ENCODE results near the gene RHOF.
A peak's percentile ranks its signal among the peaks of the same experiment; 100 is the strongest.

The RHOF gene

DNA sequence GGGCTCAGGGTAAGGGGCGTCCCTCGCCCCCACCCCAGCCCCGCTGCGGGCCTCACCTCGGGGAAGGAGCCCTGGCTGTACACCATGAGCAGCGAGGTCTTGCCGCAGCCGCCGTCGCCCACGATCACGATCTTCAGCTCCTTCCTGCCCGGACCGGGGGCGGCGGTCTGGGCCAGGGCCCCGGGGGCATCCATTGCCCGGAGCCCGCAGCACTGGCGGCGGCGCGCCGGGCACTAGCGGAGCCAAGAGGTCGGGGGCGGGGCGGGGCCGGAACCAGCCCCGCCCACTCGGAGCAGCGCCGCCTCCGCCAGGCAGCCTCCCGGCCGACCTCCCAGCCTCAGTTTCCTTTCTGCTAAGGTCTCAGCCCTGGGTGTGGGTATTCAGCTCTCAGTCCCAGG lies at the start of gene RHOF:
Gene RHOF (minus strand): TSS at position 249 of the 398 bp plus-strand sequence. CDS start 55 bp downstream, at position 194.
- DNase-seq (ENCODE audit: low read depth in 3 of 3, low spot score in 1 of 3) = no peak

GRCh38 chr12:121839993-121840761 lies 46.7 kb upstream of the RHOF start:
- DNase-seq (ENCODE audit: low read depth in 3 of 3, low spot score in 1 of 3) = no peak

DNA sequence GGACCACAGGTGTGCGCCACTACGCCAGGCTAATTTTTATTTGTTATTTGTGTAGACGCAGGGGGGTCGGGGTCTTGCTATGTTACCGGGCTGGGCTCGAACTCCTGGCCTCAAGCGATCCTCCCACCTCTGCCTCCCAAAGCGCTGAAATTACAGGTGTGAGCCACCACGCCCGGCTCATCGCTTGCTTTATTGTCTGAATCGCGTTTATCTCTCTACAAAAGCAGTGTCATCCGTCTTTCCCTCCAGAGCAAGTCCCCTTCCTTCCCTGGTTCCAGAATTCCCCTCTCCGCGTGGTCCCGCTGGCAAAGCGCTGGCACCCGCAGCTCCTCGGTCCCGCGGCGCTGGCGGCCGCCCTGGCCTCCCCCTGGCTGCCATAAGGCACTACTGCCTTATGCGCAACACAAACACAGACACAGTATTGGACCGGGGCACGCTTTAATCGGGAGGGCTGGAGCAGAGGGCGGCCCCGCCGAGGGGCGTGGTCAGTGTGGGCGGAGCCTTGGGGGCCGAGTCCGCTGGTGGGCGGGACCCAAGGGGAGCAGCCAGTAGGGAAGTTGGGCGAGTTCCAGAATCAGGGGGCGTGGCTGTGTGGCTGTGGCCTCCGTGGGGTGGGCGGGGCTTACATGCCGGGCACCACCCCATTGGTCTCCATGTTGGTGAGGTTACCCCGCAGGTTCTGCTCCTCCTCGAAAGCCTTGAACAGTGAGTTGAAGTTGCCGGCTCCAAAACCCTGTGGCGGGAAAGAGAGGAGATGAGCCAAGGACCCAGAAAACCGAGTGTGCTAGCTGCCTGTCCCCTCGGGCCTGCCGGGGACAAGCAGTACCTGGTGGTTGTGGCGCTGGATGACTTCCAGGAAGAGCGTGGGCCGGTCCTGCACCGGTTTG lies 45.9 kb upstream of the RHOF start:
- DNase-seq (ENCODE audit: low read depth in 3 of 3, low spot score in 1 of 3) = peak; percentile 99 to 100 (median 100)

DNA sequence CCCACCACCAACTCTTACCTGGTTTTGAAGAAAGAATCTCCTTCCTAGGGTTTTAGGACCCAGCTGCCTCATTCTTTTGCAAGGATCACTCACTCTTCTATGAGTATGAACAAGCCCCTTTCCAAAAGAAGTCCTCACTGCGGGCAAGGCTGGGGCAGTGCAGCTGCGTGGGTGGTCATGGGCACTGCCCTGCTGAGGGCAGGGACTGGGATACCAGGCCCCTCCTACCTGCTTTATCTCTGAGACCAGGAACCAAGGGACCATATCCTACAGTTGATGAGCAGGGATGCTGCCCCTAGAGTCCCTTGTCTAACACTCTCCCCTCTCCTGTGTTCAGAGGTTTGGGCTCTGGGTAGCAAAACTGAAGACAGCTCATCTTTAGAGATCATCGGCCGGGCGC lies 44.6 kb upstream of the RHOF start:
- DNase-seq (ENCODE audit: low read depth in 3 of 3, low spot score in 1 of 3) = no peak

DNA sequence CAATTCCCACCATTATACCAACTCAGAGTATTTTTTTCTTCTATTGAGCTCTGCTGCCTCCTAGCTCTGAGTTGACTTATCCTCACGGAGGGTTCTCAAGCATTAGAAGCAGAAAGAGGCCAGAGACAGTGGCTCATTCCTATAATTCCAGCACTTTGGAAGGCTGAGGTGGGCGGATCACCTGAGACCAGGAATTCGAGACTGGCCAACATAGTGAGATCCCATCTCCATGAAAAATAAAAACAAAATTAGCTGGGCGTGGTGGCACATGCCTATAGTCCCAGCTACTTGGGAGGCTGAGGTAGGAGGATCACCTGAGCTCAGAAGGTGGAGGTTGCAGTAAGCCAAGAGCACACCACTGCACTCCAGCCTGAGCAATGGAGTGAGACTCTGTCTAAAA lies 44.2 kb upstream of the RHOF start:
- DNase-seq (ENCODE audit: low read depth in 3 of 3, low spot score in 1 of 3) = no peak

- DNase-seq (ENCODE audit: low read depth in 3 of 3, low spot score in 1 of 3) = no peak
Observed at GRCh38 chr12:121831571-121832245, 38.2 kb upstream of the RHOF start.

- DNase-seq (ENCODE audit: low read depth in 3 of 3, low spot score in 1 of 3) = no peak
Observed at GRCh38 chr12:121830588-121831265, 37.2 kb upstream of the RHOF start.

- DNase-seq (ENCODE audit: low read depth in 3 of 3, low spot score in 1 of 3) = no peak
Observed at GRCh38 chr12:121830134-121830533, 36.6 kb upstream of the RHOF start.

GRCh38 chr12:121829250-121829918 lies 35.9 kb upstream of the RHOF start:
- no peak for DNase-seq (ENCODE audit: low read depth in 3 of 3, low spot score in 1 of 3)

- no peak for DNase-seq (ENCODE audit: low read depth in 3 of 3, low spot score in 1 of 3)
Observed at GRCh38 chr12:121828826-121829225, 35.3 kb upstream of the RHOF start.

GRCh38 chr12:121828306-121828705 lies 34.8 kb upstream of the RHOF start:
- DNase-seq (ENCODE audit: low read depth in 3 of 3, low spot score in 1 of 3) = no peak

GRCh38 chr12:121827351-121828099 lies 34.0 kb upstream of the RHOF start:
- DNase-seq (ENCODE audit: low read depth in 3 of 3, low spot score in 1 of 3) = no peak

GRCh38 chr12:121826318-121827150 lies 33.0 kb upstream of the RHOF start:
- DNase-seq (ENCODE audit: low read depth in 3 of 3, low spot score in 1 of 3) = no peak

DNA sequence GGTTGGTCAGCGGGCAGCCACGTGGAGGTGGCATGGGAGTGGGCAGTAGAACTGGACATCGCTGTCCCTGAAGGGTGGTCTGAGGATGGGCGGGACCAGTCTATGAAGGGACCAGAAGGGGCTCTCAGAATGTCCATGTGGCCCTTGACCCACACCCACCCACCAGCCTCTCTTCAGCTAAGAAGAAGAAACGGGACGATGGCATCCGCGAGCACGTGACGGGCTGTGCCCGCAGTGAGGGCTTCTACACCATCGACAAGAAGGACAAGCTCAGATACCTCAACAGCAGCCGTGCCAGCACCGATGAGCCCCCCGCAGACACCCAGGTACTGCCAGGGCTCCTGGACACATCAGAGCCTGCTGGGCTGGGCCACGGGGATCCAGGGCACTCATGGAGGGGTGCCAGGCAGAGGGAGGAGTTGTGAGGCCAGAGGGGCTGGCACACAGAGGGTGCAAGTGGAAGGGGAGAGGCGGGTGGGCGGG lies 31.6 kb upstream of the RHOF start:
- no peak for DNase-seq (ENCODE audit: low read depth in 3 of 3, low spot score in 1 of 3)

DNA sequence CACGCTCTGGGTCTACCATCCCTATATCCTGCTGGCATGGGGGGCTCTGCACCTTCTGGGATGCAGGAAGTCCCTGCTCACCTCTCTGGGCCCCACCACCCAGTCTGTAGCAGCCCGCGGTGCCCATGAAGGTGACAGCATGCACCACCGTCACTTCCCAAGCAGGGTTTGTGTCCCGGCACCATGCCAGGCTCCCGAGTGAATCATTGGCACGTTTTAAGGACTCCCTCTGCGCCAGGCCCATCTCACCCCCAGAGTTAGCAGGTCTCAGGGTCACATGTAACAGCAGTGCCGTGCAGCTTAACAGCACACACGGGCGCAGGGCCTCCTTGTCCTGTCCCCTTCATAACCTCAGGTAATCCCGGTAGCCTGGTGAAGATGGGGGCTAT lies 30.2 kb upstream of the RHOF start:
- no peak for DNase-seq (ENCODE audit: low read depth in 3 of 3, low spot score in 1 of 3)

- DNase-seq (ENCODE audit: low read depth in 3 of 3, low spot score in 1 of 3) = no peak
Observed at GRCh38 chr12:121823101-121823726, 29.7 kb upstream of the RHOF start.

- DNase-seq (ENCODE audit: low read depth in 3 of 3, low spot score in 1 of 3) = no peak
Observed at GRCh38 chr12:121822393-121823100, 29.1 kb upstream of the RHOF start.

- no peak for DNase-seq (ENCODE audit: low read depth in 3 of 3, low spot score in 1 of 3)
Observed at GRCh38 chr12:121820056-121820455, 26.6 kb upstream of the RHOF start.
